NCI-H2196 treated with DMSO at 0.1 percent for 48 hours (cell line): ENCODE results near the gene DOK5.
"Not testable (repeated sequence)": the region's sequence is repeated elsewhere in the genome, so short reads cannot be mapped to it uniquely, and the experiment has no call there.

ENCODE experiments used
- DNase-seq: peaks from one replicate; lab custom pipeline; 2025; ENCODE audit not compliant: unreplicated experiment; lab: John Stamatoyannopoulos, UW

Gene DOK5

GRCh38 chr20:54470697-54471096 is 4.7 kb upstream of the DOK5 start:
- DNase-seq: no peak

GRCh38 chr20:54472607-54473006 is 2.8 kb upstream of the DOK5 start:
- no peak for DNase-seq

DNA sequence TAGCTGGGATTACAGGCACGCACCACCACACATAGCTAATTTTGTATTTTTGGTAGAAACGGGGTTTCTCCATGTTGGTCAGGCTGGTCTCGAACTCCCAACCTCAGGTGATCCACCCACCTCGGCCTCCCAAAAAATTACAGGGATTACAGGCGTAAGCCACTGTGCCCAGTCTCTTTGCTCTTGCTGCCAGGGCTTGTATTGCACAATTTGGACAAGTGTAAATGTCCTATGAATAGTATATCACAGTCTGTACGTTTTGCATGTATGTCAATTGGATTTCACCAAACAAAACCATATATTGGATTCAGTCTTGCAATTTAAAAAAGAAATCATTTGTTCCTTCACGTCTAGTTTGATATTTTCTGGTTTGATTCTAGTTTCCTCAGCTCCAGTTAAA is 2.1 kb upstream of the DOK5 start:
- no peak for DNase-seq

DNA sequence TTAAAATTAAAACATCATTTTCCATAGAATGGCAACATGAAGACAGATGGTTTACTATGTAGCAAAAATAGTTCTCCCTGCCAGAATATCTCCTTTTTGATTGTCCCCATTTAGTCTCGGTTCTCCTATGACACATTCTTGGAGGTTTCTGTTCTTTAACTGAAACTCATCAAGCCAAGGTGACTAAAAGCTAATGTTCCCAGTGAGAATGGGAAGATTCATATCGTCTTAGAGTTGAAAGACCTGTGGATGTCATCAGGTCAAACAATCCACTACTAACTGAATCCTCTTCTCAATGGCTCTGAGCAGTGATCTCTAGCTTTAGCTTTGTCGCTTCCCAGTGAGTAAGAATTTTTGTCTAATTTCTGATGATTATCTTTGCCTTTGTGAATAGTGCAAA is 1.3 kb upstream of the DOK5 start:
- DNase-seq: no peak

DNA sequence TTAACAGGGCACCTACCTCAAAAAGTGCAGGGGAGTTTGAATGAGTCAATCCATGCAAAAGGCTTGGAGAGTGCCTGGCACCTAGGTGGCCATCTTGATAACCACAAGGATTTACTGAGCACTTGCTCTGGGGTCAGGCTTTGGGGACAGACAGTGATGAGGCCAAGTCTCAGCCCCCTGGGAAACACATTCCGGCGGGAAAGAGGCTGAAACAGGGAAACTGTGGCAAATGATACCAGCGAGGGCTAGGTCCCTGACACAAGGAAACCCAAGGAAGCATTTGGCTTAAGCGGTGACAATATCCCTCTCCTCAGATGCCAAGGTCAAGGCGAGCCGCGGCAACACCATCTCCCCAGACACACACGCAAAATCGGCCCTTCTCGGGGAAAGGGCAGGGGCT is 527 bp upstream of the DOK5 start:
- DNase-seq: no peak

DNA sequence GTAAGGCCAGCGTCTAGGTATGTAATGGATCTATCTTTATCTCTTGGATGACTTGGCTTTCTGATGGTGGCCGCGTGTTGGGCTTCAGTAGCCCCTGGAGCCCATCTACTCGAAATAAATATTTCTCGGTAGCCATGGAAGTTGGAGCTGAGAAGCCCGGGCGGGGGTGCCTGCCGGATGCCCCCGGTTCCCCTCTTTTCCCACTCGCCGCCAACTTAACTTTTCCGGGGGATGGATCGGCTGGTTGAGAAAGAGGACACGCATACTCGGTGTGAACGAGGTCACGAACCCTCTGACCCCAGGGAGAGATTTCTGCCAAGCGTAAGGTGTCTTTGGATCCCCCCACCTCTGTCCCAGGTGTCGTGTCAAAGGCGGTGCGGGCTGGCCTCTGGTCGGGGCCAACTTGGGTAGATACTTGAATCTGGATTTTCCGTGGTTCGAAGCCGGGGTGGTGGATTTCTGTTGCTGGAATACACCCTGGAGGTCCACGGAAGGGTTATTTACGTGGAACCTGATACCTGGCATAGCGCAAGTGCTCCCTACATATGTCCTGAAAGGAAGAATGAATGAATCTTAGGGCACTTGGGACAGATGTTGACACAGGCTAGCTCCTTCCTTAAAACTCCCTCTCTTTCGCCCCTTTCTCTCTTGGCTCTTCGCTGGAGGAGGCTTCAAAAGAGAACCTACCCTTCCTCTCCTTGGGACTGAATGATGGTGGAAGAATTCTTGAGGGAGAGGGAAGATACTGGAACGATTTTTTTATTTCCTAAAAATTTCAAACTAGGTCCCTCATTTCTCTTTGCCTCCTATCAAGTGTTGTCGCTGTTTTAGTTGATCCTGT is 996 bp downstream of the DOK5 start:
- no peak for DNase-seq

GRCh38 chr20:54477191-54477955 is 2.0 kb downstream of the DOK5 start:
- no peak for DNase-seq

DNA sequence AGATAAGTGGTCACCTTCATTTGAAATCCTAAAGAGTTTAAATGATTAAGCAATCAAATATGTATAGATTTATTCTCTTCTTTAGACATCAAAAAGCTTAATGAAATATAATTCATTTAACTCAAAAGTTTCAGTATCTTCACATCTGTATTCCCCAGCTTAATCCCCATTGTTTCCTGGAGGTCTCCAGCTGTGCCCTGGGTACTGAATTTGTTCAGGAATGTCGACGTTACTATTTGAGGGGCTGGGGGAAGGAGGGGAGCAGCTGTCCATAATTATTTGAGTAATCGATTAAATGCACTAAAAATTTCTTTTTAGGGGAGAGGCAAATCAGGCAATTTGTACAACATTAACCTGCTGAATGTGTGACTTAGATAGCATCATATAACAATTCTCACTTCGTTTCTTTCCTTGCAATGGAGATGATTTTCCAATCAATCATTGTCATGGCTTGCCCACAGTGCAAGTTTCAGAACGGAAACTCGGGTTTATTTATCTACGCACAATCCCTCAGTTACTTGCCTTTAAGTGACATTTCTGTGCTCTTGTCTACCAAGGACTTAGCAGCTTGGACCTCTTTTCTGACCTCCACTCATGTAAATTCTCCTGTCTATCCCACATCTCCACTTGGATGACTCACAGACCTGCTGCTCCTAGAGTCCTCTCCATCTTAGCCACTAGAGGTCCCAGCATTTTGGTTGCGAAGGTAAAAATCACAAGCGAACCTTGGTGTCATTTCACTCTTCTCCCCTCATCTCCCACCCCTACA is 3.9 kb downstream of the DOK5 start:
- no peak for DNase-seq

DNA sequence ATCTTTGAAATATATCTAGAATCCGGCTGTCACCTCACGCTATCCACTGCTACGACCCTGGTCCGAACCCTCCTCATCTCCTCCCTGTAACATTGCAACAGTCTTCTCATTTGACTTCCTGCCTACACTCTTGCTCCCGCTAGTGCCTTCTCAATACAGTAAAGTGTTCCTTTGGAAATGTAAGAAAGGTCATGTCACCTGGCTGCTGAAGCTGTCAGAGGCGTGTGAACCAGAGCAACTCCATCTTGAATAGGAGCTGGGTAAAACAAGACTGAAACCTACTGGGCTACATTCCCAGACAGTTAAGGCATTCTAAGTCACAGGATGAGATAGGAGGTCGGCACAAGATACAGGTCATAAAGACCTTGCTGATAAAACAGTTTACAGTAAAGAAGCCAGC is 4.5 kb downstream of the DOK5 start:
- DNase-seq: not testable (repeated sequence)

- no peak for DNase-seq
Observed at GRCh38 chr20:54481442-54481841, 6.0 kb downstream of the DOK5 start.

DNA sequence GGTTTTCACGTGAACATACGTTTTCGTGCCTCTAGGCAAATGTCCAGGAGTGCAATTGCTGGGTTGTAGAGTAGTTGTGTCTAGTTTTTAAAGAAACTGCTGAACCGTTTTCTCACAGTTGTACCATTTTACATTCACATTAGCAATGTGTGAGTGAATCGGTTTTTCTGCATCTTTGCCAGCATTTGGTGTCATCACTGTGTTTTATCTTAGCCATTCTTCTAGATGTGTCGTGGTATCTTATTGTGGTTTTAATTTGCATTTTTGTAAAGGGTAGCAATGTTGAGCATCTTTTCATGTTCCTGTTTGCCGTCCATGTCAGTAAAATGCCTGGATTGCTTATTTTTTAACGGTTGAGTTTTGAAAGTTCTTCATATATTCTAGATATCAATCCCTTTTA is 10.2 kb downstream of the DOK5 start:
- DNase-seq: no peak

DNA sequence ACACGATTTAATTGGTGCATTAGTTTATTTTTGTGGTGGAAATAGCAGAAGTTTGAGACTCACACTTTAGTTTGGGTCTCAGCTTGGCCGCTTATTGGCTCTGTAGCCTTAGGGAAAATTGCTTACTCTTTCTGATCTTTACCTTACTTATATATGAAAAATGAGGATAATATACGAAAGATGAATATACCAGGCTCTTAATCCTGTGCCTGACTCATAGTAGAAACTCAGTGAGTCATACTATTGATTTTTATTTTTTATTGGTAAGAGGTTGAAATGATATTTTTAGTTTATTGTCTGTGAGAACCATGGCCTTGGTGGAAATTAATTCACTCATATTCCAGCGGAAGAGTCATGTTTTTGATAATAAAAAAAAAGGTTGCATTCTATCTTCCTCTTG is 11.2 kb downstream of the DOK5 start:
- DNase-seq: no peak

DNA sequence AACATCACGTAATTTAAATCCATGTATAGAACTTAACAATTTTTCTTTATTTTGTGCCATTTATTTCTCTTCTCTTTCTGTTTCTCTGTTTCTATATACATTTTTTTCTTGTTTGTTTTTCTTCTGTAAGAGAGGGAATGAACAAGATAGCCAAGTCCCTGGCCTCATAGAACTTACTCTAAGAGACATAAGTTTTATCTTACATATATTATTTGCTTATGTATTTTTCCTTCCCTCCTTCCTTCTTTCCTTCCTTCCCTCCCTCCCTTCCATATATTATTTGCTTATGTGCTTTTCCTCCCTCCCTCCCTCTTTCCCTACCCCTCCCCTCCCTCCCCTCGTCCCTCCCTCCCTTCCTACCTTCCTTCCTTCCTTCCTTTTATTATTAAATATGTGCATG is 13.0 kb downstream of the DOK5 start:
- DNase-seq: no peak

DNA sequence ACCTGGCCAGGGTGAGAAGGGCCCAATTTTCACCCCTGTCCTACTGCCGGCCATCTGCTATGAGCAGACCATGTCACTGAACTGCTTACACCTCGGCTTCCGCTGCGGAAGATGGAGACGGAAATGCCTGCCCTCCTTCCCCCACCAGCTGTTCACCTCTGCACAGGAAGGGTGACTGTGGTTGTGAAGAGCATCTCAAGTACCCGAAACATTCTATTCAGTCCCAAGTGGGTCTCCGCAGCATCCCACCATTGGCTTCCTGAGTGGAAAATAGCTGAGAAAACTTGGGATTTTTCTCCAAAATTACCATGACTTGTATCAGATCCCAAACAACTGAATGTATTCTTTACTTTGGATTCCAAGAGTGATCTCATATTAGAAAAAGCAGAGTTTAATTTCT is 16.1 kb downstream of the DOK5 start:
- DNase-seq: no peak

DNA sequence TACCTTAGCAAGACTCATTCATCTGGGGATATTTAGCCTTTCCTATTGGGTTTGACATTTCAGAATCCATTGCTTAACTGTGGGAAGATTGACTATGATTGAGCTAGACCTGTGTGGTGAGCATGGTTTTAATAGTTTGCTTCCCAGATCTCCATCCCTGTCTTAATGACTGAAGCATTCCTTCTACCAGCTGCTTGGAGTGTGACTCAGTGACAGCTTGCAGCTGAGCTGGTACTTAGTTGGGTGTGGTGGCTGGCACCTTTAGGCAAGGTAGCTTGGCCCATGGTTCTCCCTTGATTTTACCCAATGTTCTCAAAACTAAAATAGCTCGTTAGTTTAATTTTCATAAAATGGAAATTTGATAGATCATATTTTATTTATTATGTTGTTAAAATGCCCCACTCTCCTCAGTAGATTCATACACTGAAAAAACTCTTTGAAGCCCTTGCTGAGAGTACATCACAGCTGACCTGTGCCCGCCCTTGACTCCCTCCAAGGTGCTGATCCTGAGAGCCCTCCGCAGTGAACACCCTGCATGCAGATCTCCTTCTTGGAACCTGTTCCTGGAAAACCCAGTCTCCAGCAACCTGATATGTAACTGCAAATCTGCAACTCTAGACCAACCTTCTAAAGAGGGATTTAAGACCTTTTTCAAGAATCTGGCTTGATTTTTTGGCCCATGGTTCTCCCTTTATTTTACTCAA is 19.1 kb downstream of the DOK5 start:
- no peak for DNase-seq

GRCh38 chr20:54497931-54498718 is 22.7 kb downstream of the DOK5 start:
- DNase-seq: no peak

DNA sequence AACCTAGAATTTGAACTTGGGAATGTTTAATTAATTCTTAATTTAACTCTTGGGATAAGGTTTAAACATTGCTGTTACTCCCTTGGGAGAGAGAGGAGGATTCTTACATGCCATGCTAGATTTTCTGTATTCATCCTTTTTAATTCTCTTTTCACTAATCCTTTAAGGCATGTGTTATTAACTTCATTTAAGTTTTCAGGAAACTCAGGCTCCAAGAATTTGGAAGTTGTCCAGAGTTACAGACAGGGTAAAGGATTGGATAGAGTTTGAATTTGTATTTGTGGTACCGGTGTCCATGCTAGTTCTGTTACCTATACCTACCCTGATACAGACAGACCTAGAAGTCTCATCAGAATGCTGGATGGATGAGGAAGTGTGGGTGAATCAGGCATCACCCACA is 23.7 kb downstream of the DOK5 start:
- no peak for DNase-seq

DNA sequence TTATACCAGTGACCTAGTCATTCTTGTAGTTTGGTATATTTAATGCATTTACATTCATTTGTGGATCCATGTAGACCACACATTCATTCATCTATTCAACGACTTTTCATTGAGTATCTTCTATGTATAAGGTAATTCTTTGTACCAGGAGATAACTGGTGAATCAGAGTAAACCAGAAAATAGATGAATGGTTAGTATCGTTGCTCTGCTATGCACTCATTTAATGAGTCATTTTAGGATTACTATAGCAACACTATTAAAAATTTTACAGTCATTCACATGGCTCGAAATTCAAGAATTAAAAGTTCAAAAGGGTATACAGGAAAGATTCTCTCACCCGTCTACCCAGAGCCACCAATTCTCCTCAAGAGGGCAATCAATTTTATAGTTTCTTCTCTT is 26.8 kb downstream of the DOK5 start:
- DNase-seq: no peak

- no peak for DNase-seq
Observed at GRCh38 chr20:54506643-54507042, 31.2 kb downstream of the DOK5 start.

DNA sequence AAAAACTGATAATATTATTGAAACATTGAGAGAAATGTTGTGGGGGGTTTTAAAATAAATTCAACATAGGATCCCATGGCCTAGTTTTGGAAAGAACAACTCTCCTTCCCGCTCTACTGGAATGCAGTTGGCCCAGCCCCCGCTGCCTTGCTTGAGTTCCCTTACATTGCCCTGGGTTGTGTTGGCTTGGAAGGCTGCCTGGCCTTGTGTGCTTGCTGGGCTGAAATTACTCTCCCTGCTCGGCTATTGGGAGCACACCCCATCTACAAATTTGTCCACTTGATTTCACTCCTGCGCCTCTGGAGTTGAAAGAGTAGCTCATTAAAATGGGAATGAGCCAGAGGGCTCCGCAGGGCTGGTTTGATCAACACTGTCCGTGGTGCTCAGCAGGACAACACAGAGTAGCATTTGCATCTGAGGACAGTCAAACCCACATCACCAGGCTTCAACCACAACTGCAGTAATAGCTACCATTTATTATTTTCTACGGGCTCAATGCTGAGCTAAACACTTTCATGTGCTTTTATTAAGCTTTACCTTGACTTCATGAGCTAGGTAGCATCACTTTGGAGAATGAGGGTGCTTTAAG is 35.2 kb downstream of the DOK5 start:
- no peak for DNase-seq
